VCaP (cell line): ENCODE data around the gene SHF.

ENCODE experiments used
- H3K27ac ChIP-seq: fragments of 450-650 bp; 2 replicates; pipeline ENCODE4 v1.5.1; 2017
- CTCF ChIP-seq: fragments of 450-650 bp; conservative IDR thresholded peaks from 2 replicates; pipeline ENCODE4 v1.5.1; 2017; ENCODE audit warnings: mild to moderate bottlenecking, moderate library complexity

SHF gene

GRCh38 chr15:45126535-45127158 is 61.1 kb downstream of the SHF start:
- peak; percentile 86 for TF ChIP-seq CTCF
- H3K27ac ChIP-seq, result no peak overlapping the region

- no peak for TF ChIP-seq CTCF
- H3K27ac ChIP-seq, result no peak overlapping the region
Measured at GRCh38 chr15:45123397-45123796, 64.4 kb downstream of the SHF start.

GRCh38 chr15:45122719-45123118 is 65.0 kb downstream of the SHF start:
- H3K27ac ChIP-seq, result no peak overlapping the region
- TF ChIP-seq CTCF, result no peak

DNA sequence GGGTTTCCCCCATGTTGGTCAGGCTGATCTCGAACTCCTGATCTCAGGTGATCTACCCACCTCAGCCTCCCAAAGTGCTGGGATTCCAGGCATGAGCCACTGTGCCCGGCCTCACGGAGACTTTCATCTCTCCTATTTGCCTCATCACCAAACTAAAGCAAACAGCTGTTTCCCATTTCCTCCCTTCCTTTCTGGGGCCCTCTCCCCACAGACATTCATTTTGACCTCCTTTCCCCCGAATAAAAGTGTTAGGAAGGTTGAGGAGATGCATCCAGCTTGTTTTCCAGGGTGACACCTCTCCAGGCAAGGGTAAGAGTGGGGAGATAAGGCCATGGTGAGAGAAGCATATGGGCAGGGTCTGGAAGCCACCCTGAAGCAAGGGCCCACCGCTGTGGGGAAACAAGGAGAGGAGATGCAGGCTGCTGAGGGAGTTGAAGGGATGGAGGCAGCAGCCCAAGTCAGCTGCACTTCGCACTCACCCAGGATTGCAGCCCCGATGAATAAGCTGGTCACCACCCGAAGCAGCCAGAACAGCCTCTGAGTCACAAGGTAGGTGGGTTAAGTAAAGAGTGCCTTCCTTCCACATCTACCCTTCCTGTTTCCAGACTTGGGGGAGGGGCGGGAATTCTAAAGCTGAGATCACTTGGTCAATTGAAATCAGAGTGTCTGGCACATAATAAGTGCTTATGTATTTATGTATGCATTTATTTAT is 65.9 kb downstream of the SHF start:
- no peak for TF ChIP-seq CTCF
- H3K27ac ChIP-seq, result no peak overlapping the region

- no peak overlapping the region for H3K27ac ChIP-seq
- no peak for TF ChIP-seq CTCF
Measured at GRCh38 chr15:45121020-45121419, 66.7 kb downstream of the SHF start.

- no peak for TF ChIP-seq CTCF
- no peak overlapping the region for H3K27ac ChIP-seq
Measured at GRCh38 chr15:45120081-45120972, 67.4 kb downstream of the SHF start.

- H3K27ac ChIP-seq, result no peak overlapping the region
Measured at GRCh38 chr15:45118996-45119395, 68.8 kb downstream of the SHF start.

More at GRCh38 chr15:45118996-45119395, 68.8 kb downstream of the SHF start:
- no peak for TF ChIP-seq CTCF
